Measurements from ENCODE around the gene SNX30.

Gene SNX30

DNA sequence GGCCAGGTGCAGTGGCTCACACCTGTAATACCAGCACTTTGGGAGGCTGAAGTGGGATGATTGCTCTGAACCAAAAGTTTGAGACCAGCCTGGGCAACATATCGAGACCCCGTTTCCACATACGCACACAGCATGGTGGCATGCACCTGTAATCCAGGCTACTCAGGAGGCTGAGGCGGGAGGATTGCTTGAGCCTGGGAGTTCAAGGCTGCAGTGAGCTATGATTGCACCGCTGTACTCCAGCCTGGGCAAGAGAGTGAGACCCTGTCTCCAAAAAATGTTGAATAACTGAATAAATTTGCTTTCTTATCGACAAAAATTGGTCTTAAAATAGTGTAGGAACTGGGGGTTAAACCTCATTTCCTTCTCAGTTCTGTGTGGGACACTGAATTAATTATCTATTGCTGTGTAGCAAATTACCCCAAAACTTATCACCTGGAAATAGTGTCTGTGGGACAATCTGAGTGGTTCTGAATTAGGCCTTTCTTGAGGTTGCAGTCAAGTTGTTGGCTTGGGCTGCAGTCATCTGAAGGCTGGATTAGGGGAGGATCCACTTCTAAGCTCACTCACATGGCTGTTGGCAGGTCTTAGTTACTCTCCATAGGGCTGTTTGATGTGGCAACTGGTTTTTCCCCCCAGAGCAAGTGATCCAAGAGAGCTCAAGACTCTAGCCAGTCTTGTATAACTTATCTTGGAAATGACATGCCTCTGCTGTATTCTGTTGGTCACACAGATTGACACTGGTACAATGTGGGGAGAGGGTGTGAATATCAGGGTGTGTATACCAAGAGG, 2.0 kb downstream of the SNX30 start:
- no peaks in the 10 kb centered on the region for H3K27me3 ChIP-seq (replicated peaks in 2 of 5; ENCODE audit: control insufficient read depth in 4 of 5, insufficient read depth in 5 of 5, low read length in 4 of 5)
- ChIA-PET CTCF (interaction anchor here (1.1 to 2.3 kb wide), 4 partner anchors 35 to 67 kb away, joined by 3 to 5 read pairs (median 3); partner anchors contain the start of gene INIP), POLR2A (no interaction called here)
- H3K4me3 ChIP-seq (ENCODE audit: control insufficient read depth in 1 of 7, extremely low read depth in 1 of 7, insufficient read depth in 4 of 7, low read depth in 2 of 7, low read length in 6 of 7) = no peak overlapping the region
- H3K9me3 ChIP-seq (ENCODE audit: control extremely low read depth in 1 of 5, control insufficient read depth in 4 of 5, insufficient read depth in 2 of 5, low read depth in 1 of 5, low read length in 4 of 5) = no peaks in the 10 kb centered on the region
- peaks cover 9 to 46% (median 25%) of the 10 kb centered on the region in 4 experiments for H3K4me1 ChIP-seq (ENCODE audit: control extremely low read depth in 1 of 4, control insufficient read depth in 4 of 4, insufficient read depth in 4 of 4, low read length in 3 of 4)
- no peak for DNase-seq
- H3K27ac ChIP-seq (ENCODE audit: insufficient read depth in 1 of 2, low read depth in 1 of 2, low read length in 2 of 2, poor library complexity in 1 of 2, severe bottlenecking in 2 of 2) = no peak overlapping the region
- no peaks in the 10 kb centered on the region for H3K36me3 ChIP-seq (ENCODE audit: control insufficient read depth in 4 of 4, insufficient read depth in 4 of 4, low read length in 3 of 4)
- 73% methylated on average over 4 of the region's 6 CpGs for WGBS (ENCODE audit: insufficient coverage)

DNA sequence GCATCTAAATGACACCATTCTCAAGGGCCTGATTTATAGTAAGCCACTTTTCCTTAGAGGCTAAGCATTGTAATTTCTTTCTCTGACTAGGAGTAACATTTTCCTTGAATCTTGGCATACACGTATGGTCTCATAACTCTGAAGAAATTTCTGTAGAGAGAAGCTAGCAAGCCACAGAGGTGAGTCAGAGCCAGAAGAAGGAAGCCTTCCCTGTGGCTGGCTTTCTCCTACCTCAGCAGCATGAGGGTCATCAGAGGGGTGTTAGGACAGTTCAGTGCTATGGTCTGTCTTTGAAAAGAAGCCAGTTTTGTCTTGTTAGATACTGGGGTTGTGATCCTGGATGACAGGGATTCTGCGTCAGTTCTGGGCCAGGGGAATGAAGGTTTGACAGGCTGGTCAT, 3.2 kb downstream of the SNX30 start:
- ChIA-PET POLR2A (interaction anchor here (0.6 kb wide), 1 partner anchor 38 kb away, joined by 4 read pairs; no protein-coding TSS in a partner anchor), CTCF (interaction anchor here (1.0 to 1.1 kb wide), 2 partner anchors 36 to 40 kb away, joined by 3 read pairs; partner anchors contain the start of gene INIP)
- no peaks in the 10 kb centered on the region for H3K36me3 ChIP-seq (ENCODE audit: control insufficient read depth in 4 of 4, insufficient read depth in 4 of 4, low read length in 3 of 4)
- no peak overlapping the region for H3K27ac ChIP-seq (ENCODE audit: insufficient read depth in 1 of 2, low read depth in 1 of 2, low read length in 2 of 2, poor library complexity in 1 of 2, severe bottlenecking in 2 of 2)
- no peak overlapping the region for H3K4me3 ChIP-seq (ENCODE audit: control insufficient read depth in 1 of 7, extremely low read depth in 1 of 7, insufficient read depth in 4 of 7, low read depth in 2 of 7, low read length in 6 of 7)
- DNase-seq = no peak
- H3K4me1 ChIP-seq (ENCODE audit: control extremely low read depth in 1 of 4, control insufficient read depth in 4 of 4, insufficient read depth in 4 of 4, low read length in 3 of 4) = peaks cover 7 to 45% (median 22%) of the 10 kb centered on the region in 4 experiments
- no peaks in the 10 kb centered on the region for H3K9me3 ChIP-seq (ENCODE audit: control extremely low read depth in 1 of 5, control insufficient read depth in 4 of 5, insufficient read depth in 2 of 5, low read depth in 1 of 5, low read length in 4 of 5)
- 95% methylated on average over 2 of the region's 2 CpGs for WGBS (ENCODE audit: insufficient coverage)
- H3K27me3 ChIP-seq (replicated peaks in 2 of 5; ENCODE audit: control insufficient read depth in 4 of 5, insufficient read depth in 5 of 5, low read length in 4 of 5) = no peaks in the 10 kb centered on the region

DNA sequence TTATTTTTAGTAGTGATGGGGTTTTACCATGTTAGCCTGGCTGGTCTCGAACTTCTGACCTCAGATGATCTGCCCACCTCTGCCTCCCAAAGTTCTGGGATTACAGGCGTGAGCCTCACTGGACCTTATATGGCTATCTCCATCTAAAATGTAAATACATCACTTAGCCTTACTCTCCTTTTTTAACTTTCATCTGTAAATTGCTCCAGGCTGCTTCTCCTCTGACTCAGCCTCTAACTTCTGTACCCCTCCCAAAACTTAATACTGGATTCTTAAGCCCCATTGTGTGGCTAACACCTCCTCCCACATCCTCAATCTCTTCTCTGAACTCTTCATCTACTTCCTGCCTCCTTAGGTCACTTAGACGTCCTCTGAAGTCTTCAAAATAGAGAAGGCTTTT, 4.0 kb downstream of the SNX30 start:
- Histone ChIP-seq H3K27ac (ENCODE audit: insufficient read depth in 1 of 2, low read depth in 1 of 2, low read length in 2 of 2, poor library complexity in 1 of 2, severe bottlenecking in 2 of 2) (no peak overlapping the region), H3K9me3 (ENCODE audit: control extremely low read depth in 1 of 5, control insufficient read depth in 4 of 5, insufficient read depth in 2 of 5, low read depth in 1 of 5, low read length in 4 of 5) (no peaks in the 10 kb centered on the region), H3K36me3 (ENCODE audit: control insufficient read depth in 4 of 4, insufficient read depth in 4 of 4, low read length in 3 of 4) (no peaks in the 10 kb centered on the region), H3K4me1 (ENCODE audit: control extremely low read depth in 1 of 4, control insufficient read depth in 4 of 4, insufficient read depth in 4 of 4, low read length in 3 of 4) (peaks cover 7 to 41% (median 21%) of the 10 kb centered on the region in 4 experiments), H3K27me3 (replicated peaks in 2 of 5; ENCODE audit: control insufficient read depth in 4 of 5, insufficient read depth in 5 of 5, low read length in 4 of 5) (no peaks in the 10 kb centered on the region), H3K4me3 (ENCODE audit: control insufficient read depth in 1 of 7, extremely low read depth in 1 of 7, insufficient read depth in 4 of 7, low read depth in 2 of 7, low read length in 6 of 7) (no peak overlapping the region)
- CTCF ChIA-PET = no interaction called here
- WGBS (ENCODE audit: insufficient coverage) = 76% methylated on average over 3 of the region's 3 CpGs
- DNase-seq = no peak
- POLR2A ChIA-PET = no interaction called here

DNA sequence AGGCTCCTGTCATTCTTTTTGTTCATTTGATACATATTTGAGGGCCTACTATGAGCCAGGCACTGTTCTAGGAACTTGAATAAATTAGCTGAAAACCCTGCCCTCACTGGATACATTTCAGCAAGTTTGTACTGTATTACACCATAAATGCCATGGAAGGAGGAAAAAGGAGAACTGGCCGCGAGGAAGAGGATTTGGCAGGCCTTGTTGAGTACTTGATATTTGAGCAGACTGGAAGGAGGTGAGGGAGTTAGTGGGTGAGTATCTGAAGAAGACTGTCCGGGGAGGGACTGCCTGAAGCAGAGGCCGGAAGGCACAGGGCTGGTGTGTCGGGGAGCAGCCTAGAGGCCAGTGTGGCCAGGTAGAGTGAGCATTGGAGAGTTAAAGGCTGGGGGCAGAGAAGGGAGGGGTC, 4.5 kb downstream of the SNX30 start:
- Histone ChIP-seq H3K36me3 (ENCODE audit: control insufficient read depth in 4 of 4, insufficient read depth in 4 of 4, low read length in 3 of 4) (no peaks in the 10 kb centered on the region), H3K4me3 (ENCODE audit: control insufficient read depth in 1 of 7, extremely low read depth in 1 of 7, insufficient read depth in 4 of 7, low read depth in 2 of 7, low read length in 6 of 7) (no peak overlapping the region), H3K4me1 (ENCODE audit: control extremely low read depth in 1 of 4, control insufficient read depth in 4 of 4, insufficient read depth in 4 of 4, low read length in 3 of 4) (peaks cover 9 to 37% (median 17%) of the 10 kb centered on the region in 4 experiments), H3K27me3 (replicated peaks in 2 of 5; ENCODE audit: control insufficient read depth in 4 of 5, insufficient read depth in 5 of 5, low read length in 4 of 5) (no peaks in the 10 kb centered on the region), H3K27ac (ENCODE audit: insufficient read depth in 1 of 2, low read depth in 1 of 2, low read length in 2 of 2, poor library complexity in 1 of 2, severe bottlenecking in 2 of 2) (no peak overlapping the region), H3K9me3 (ENCODE audit: control extremely low read depth in 1 of 5, control insufficient read depth in 4 of 5, insufficient read depth in 2 of 5, low read depth in 1 of 5, low read length in 4 of 5) (no peaks in the 10 kb centered on the region)
- ChIA-PET POLR2A (no interaction called here), CTCF (no interaction called here)
- 100% methylated on average over 3 of the region's 5 CpGs for WGBS (ENCODE audit: insufficient coverage)
- DNase-seq = no peak

DNA sequence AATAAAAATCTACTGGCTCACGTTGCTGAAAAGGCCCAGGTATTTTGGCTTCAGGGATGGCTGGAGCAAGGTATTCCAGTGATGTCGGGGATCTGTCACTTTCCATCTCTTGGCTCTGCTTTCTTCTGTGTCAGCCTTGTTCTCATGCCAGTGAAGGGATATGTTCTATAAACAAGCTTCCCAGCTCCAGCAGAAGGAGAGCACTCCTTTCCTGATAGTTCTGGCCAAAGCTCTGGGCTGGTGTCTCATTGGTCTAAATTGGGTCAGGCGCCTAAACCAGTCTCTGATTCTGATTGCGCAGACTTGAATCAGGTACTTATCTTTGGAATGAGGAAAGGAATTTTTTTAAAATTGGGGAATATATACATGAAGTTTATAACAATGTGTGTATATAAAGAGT, 5.1 kb downstream of the SNX30 start:
- Histone ChIP-seq H3K9me3 (ENCODE audit: control extremely low read depth in 1 of 5, control insufficient read depth in 4 of 5, insufficient read depth in 2 of 5, low read depth in 1 of 5, low read length in 4 of 5) (no peaks in the 10 kb centered on the region), H3K4me3 (ENCODE audit: control insufficient read depth in 1 of 7, extremely low read depth in 1 of 7, insufficient read depth in 4 of 7, low read depth in 2 of 7, low read length in 6 of 7) (no peak overlapping the region), H3K4me1 (ENCODE audit: control extremely low read depth in 1 of 4, control insufficient read depth in 4 of 4, insufficient read depth in 4 of 4, low read length in 3 of 4) (peaks cover 9 to 33% (median 14%) of the 10 kb centered on the region in 4 experiments), H3K36me3 (ENCODE audit: control insufficient read depth in 4 of 4, insufficient read depth in 4 of 4, low read length in 3 of 4) (no peaks in the 10 kb centered on the region), H3K27ac (ENCODE audit: insufficient read depth in 1 of 2, low read depth in 1 of 2, low read length in 2 of 2, poor library complexity in 1 of 2, severe bottlenecking in 2 of 2) (no peak overlapping the region), H3K27me3 (replicated peaks in 2 of 5; ENCODE audit: control insufficient read depth in 4 of 5, insufficient read depth in 5 of 5, low read length in 4 of 5) (no peaks in the 10 kb centered on the region)
- POLR2A ChIA-PET = no interaction called here
- 100% methylated on average over 2 of the region's 4 CpGs for WGBS (ENCODE audit: insufficient coverage)
- CTCF ChIA-PET = no interaction called here
- no peak for DNase-seq

DNA sequence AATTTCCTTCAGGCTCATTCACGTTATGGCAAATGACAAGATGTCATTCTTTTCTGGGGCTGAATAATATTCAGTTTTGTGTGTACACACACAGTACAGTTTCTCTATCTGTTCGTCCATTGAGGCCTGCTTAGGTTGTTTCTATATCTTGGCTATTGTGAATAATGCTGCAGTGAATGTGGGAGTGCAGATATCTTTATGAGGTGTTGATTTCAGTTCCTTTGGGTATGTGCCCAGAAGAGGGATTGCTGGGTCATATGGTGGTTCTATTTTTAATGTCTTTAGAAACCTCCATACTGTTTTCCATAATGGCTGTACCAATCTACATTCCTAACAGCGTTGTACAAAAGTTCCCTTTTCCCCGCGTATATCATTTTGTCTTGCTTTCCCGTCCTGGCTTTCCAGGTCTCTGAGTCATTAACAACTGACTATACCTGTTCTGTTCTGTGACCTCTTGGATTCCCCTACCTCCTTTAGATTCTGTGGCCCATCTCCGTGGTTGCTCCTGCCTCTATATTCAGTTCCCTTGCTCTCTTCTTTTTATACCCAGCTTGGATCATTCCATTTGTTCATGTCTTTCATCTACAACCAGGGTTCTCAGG, 6.8 kb downstream of the SNX30 start:
- H3K27ac ChIP-seq (ENCODE audit: insufficient read depth in 1 of 2, low read depth in 1 of 2, low read length in 2 of 2, poor library complexity in 1 of 2, severe bottlenecking in 2 of 2) = no peak overlapping the region
- no peak overlapping the region for H3K4me3 ChIP-seq (ENCODE audit: control insufficient read depth in 1 of 7, extremely low read depth in 1 of 7, insufficient read depth in 4 of 7, low read depth in 2 of 7, low read length in 6 of 7)
- H3K4me1 ChIP-seq (ENCODE audit: control extremely low read depth in 1 of 4, control insufficient read depth in 4 of 4, insufficient read depth in 4 of 4, low read length in 3 of 4) = peaks cover 0 to 16% (median 2%) of the 10 kb centered on the region in 4 experiments
- H3K36me3 ChIP-seq (ENCODE audit: control insufficient read depth in 4 of 4, insufficient read depth in 4 of 4, low read length in 3 of 4) = no peaks in the 10 kb centered on the region
- WGBS (ENCODE audit: insufficient coverage) = 97% methylated on average over 5 of the region's 7 CpGs
- no peak for DNase-seq
- ChIA-PET CTCF (no interaction called here), POLR2A (no interaction called here)
- H3K9me3 ChIP-seq (ENCODE audit: control extremely low read depth in 1 of 5, control insufficient read depth in 4 of 5, insufficient read depth in 2 of 5, low read depth in 1 of 5, low read length in 4 of 5) = no peaks in the 10 kb centered on the region
- H3K27me3 ChIP-seq (replicated peaks in 2 of 5; ENCODE audit: control insufficient read depth in 4 of 5, insufficient read depth in 5 of 5, low read length in 4 of 5) = no peaks in the 10 kb centered on the region

DNA sequence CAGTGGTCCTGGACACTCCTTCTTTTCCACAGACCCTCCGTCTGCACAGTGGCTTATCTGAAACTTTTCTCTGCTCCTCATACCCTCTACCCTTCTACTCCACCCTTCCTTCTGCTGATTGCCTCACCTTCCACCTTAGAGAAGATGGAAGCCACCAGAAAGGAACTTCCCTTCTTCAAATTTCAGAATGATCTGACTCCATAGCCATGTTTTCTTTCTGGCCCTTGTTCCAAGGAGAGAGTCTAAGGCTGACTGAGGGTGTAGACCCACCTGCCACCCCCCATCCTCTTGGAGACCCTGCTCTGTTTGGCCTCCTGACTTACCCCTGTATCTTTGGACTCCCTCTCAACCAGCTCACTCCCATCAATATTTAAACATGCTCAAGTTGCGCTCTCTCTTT, 7.4 kb downstream of the SNX30 start:
- ChIA-PET POLR2A (no interaction called here), CTCF (no interaction called here)
- Histone ChIP-seq H3K4me3 (ENCODE audit: control insufficient read depth in 1 of 7, extremely low read depth in 1 of 7, insufficient read depth in 4 of 7, low read depth in 2 of 7, low read length in 6 of 7) (no peak overlapping the region), H3K9me3 (ENCODE audit: control extremely low read depth in 1 of 5, control insufficient read depth in 4 of 5, insufficient read depth in 2 of 5, low read depth in 1 of 5, low read length in 4 of 5) (no peaks in the 10 kb centered on the region), H3K4me1 (ENCODE audit: control extremely low read depth in 1 of 4, control insufficient read depth in 4 of 4, insufficient read depth in 4 of 4, low read length in 3 of 4) (peaks cover 0 to 13% (median 2%) of the 10 kb centered on the region in 4 experiments), H3K27ac (ENCODE audit: insufficient read depth in 1 of 2, low read depth in 1 of 2, low read length in 2 of 2, poor library complexity in 1 of 2, severe bottlenecking in 2 of 2) (no peak overlapping the region), H3K27me3 (replicated peaks in 2 of 5; ENCODE audit: control insufficient read depth in 4 of 5, insufficient read depth in 5 of 5, low read length in 4 of 5) (no peaks in the 10 kb centered on the region), H3K36me3 (ENCODE audit: control insufficient read depth in 4 of 4, insufficient read depth in 4 of 4, low read length in 3 of 4) (no peaks in the 10 kb centered on the region)
- no peak for DNase-seq
- WGBS (ENCODE audit: insufficient coverage) = 92% methylated on average over 2 of the region's 2 CpGs

Measured in common myeloid progenitor, CD34-positive (primary cell).